ENCODE measurements around the gene GK2. TPM values are rescaled to one million over a fixed set of nuclear protein-coding genes. Genes with fewer than 3 reads are reported as not detected.

Gene GK2
- total RNA-seq (2011; cell fraction: chromatin; rRNA removed; ENCODE audit: low replicate concordance): not detected in 2 replicates
- total RNA-seq (2011; cell fraction: nucleolus; rRNA removed): not detected in 2 replicates
- total RNA-seq (2011; cell fraction: nucleoplasm; rRNA removed): not detected in 2 replicates
- total RNA-seq (2014; rRNA removed) (not detected in 2 replicates), total RNA-seq (2014; rRNA removed; fragmentation: Illumina TruSeq; extraction: Trizol) (not detected in 2 replicates), total RNA-seq (2015; rRNA removed; fragmentation: Illumina TruSeq; extraction: Trizol) (not detected in 2 replicates), total RNA-seq (2021) (not detected in 2 replicates), polyA plus RNA-seq (2011; rRNA removed) (not detected in 2 replicates), polyA plus RNA-seq (2014; fragmentation: Illumina TruSeq; extraction: Trizol) (not detected in 2 replicates), polyA plus RNA-seq (2014; fragmentation: Nextera tagmentation; extraction: Ambion mirVana) (under 1 TPM in 1 of 2 experiments, not detected in 1; 0.07 TPM), polyA plus RNA-seq (2014; rRNA removed) (not detected in 2 replicates), polyA minus RNA-seq (2011; rRNA and poly(A)+ RNA removed) (not detected in 2 replicates), Bru-seq, nascent RNA (percentile 24 among the genes with signal in this experiment), BruChase-seq, experiment 1, labeled RNA remaining after a 2-hour chase (not detected), BruChase-seq, experiment 2, labeled RNA remaining after a 6-hour chase (not detected)
- polyA plus RNA-seq (2011; cell fraction: cytosol; rRNA removed): not detected in 2 replicates
- polyA plus RNA-seq (2011; cell fraction: nucleus; rRNA removed): not detected in 2 replicates
- polyA plus RNA-seq (2012): 0.04 TPM in 1 of 2 replicates, not detected in the other
- not detected in 2 replicates for polyA minus RNA-seq (2011; cell fraction: cytosol; rRNA and poly(A)+ RNA removed)
- not detected in 2 replicates for polyA minus RNA-seq (2011; cell fraction: nucleus; rRNA and poly(A)+ RNA removed)
- long read RNA-seq, experiment 1: 0 reads
- long read RNA-seq, experiment 2: 0 reads
- long read RNA-seq, experiment 3: 0 reads

DNA sequence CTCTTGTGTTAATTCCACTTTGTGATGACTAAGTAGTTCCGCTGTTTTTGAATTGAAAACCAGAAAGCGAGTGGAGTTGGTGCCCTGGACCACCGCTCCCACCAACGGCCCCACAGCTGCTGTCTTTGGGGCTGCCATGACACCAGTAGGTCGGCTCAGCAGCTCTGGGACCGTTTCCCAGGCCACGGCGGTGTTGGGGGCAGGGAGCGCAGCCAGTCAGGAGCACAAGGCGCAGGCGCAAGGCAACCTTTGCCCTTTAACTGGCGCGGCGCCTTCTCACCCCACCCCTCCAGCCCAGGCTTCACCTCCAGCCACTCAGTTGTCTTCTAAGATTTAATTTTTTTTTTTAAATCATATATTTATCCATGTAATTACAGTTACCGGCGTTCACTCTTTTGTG, at the start of gene GK2:
TSS of gene GK2 (minus strand) at position 166 of the 400 bp plus-strand sequence. CDS start at position 138, 28 bp downstream.
- Histone ChIP-seq H2AFZ (ENCODE audit: low read depth, low read length) (peak within 1 kb of the TSS; percentile 73; the same call in 1 of the 2 replicates), H3K9ac (ENCODE audit: insufficient read depth in 1 of 2, low read depth in 2 of 2, low read length in 2 of 2) (no peak within 1 kb of the TSS), H3K36me3 (ENCODE audit: control insufficient read depth, insufficient read depth, low read length) (no peaks in the 10 kb centered on the region), H3K9me3 (replicated peaks; ENCODE audit: control insufficient read depth, insufficient read depth, low read depth, low read length) (no peaks in the 10 kb centered on the region), H3K27me3 (ENCODE audit: control insufficient read depth in 2 of 2, insufficient read depth in 2 of 2, low read length in 2 of 2) (no peaks in the 10 kb centered on the region), H3K9me1 (ENCODE audit: control insufficient read depth, insufficient read depth, low read length) (no peaks in the 10 kb centered on the region), H3K79me2 (ENCODE audit: control insufficient read depth, insufficient read depth, low read length) (no peaks in the 10 kb centered on the region), H4K20me1 (replicated peaks; ENCODE audit: control insufficient read depth, insufficient read depth, low read length) (no peaks in the 10 kb centered on the region), H3K27ac (ENCODE audit: extremely low read depth, low read depth, low read length) (no peak within 1 kb of the TSS), H3K4me1 (replicated peaks in 1 of 2; ENCODE audit: control insufficient read depth in 2 of 2, insufficient read depth in 2 of 2, low read length in 2 of 2) (peaks cover 0 to 4% of the 10 kb centered on the region in 2 experiments; a peak in 1 of 5 replicates), H3K4me3 (no peak within 1 kb of the TSS), H3K4me2 (ENCODE audit: insufficient read depth, low read length) (no peak within 1 kb of the TSS)
- intact Hi-C loops (cut with micrococcal nuclease) (no loop called here), in situ Hi-C loops (cut with MboI) (no loop called here)
- FAIRE-seq (no peak), ATAC-seq (no peak), DNase-seq (ENCODE audit: extremely low read depth in 1 of 4, low spot score in 3 of 4) (no peak)
- TF ChIP-seq, protein P1, sequence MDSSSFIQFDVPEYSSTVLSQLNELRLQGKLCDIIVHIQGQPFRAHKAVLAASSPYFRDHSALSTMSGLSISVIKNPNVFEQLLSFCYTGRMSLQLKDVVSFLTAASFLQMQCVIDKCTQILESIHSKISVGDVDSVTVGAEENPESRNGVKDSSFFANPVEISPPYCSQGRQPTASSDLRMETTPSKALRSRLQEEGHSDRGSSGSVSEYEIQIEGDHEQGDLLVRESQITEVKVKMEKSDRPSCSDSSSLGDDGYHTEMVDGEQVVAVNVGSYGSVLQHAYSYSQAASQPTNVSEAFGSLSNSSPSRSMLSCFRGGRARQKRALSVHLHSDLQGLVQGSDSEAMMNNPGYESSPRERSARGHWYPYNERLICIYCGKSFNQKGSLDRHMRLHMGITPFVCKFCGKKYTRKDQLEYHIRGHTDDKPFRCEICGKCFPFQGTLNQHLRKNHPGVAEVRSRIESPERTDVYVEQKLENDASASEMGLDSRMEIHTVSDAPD (CRISPR knock-in tag; IDR thresholded peaks at IDR 0.05): no peak
- TF ChIP-seq ELF4 (CRISPR knock-in tag; IDR thresholded peaks at IDR 0.05) (no peak), FOXA3 (CRISPR knock-in tag; conservative IDR thresholded peaks at IDR 0.05 in 1 of 2, IDR thresholded peaks at IDR 0.05 in 1 of 2) (no peak), NRF1 (conservative IDR thresholded peaks at IDR 0.05 in 1 of 2, IDR thresholded peaks at IDR 0.05 in 1 of 2) (peak; percentile 41 to 52; a peak in 2 of 4 replicates), ZNF263 (CRISPR knock-in tag; IDR thresholded peaks at IDR 0.05; ENCODE audit: borderline replicate concordance) (no peak), MTA1 (IDR thresholded peaks at IDR 0.05; ENCODE audit: borderline replicate concordance) (no peak)
- TF ChIP-seq, protein P2, sequence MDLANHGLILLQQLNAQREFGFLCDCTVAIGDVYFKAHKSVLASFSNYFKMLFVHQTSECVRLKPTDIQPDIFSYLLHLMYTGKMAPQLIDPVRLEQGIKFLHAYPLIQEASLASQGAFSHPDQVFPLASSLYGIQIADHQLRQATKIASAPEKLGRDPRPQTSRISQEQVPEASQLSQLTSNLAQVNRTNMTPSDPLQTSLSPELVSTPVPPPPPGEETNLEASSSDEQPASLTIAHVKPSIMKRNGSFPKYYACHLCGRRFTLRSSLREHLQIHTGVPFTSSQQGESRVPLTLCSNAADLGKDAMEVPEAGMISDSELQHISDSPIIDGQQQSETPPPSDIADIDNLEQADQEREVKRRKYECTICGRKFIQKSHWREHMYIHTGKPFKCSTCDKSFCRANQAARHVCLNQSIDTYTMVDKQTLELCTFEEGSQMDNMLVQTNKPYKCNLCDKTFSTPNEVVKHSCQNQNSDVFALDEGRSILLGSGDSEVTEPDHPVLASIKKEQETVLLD (IDR thresholded peaks at IDR 0.05): no peak
- TF ChIP-seq, protein P3, sequence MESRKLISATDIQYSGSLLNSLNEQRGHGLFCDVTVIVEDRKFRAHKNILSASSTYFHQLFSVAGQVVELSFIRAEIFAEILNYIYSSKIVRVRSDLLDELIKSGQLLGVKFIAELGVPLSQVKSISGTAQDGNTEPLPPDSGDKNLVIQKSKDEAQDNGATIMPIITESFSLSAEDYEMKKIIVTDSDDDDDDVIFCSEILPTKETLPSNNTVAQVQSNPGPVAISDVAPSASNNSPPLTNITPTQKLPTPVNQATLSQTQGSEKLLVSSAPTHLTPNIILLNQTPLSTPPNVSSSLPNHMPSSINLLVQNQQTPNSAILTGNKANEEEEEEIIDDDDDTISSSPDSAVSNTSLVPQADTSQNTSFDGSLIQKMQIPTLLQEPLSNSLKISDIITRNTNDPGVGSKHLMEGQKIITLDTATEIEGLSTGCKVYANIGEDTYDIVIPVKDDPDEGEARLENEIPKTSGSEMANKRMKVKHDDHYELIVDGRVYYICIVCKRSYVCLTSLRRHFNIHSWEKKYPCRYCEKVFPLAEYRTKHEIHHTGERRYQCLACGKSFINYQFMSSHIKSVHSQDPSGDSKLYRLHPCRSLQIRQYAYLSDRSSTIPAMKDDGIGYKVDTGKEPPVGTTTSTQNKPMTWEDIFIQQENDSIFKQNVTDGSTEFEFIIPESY (CRISPR knock-in tag; IDR thresholded peaks at IDR 0.05): peak; percentile 51; the same call in 1 of the 2 replicates
- 55% methylated on average over 16 of the region's 16 CpGs for whole genome bisulfite sequencing (ENCODE audit: insufficient coverage, low coverage, missing lambda C conversion rate)
- ChIA-PET CTCF (ENCODE audit: low intra/inter-chr PET ratio) (no interaction called here), POLR2A (no interaction called here)
- BruUV-seq (replicated peaks): no TSS peak
